Activated CD4-positive, alpha-beta T cell treated with anti-CD3 and anti-CD28 coated beads for 36 hours (primary cell): ENCODE results near the gene PHAX. TPM values are rescaled to one million over a fixed set of nuclear protein-coding genes. Genes with fewer than 3 reads are reported as not detected.
"Not testable (repeated sequence)": the region's sequence is repeated elsewhere in the genome, so short reads cannot be mapped to it uniquely, and the experiment has no call there.

Experiments used
- ATAC-seq: fragments of 200-7000 bp; cut with Tn5 transposase; one replicate; pipeline ENCODE4 v1.10.0; 2021; ENCODE audit warnings: mild to moderate bottlenecking, moderate library complexity
- CTCF ChIA-PET: fragments of 350-600 bp; sonication (Branson Sonifier 250); formaldehyde crosslinking; loops from one replicate; lab custom pipeline; 2021; ENCODE audit warnings: antibody characterized with exemption; lab: Charles Lee
- POLR2A ChIA-PET: fragments of 350-600 bp; sonication (Branson Sonifier 250); formaldehyde crosslinking; loops from one replicate; lab custom pipeline; 2021; ENCODE audit warnings: antibody characterized with exemption, inconsistent platforms; lab: Charles Lee
- DNase-seq: peaks from one replicate; pipeline ENCODE4 v3.0.0-alpha.2; 2020
- H3K27ac Mint-ChIP-seq: one replicate; pipeline ENCODE4 v1.8.0; 2021; ENCODE audit warnings: mixed read lengths
- H3K27me3 Mint-ChIP-seq: one replicate; pipeline ENCODE4 v1.8.0; 2021; ENCODE audit warnings: mixed read lengths
- H3K36me3 Mint-ChIP-seq: one replicate; pipeline ENCODE4 v1.8.0; 2021; ENCODE audit warnings: low read depth, mixed read lengths
- H3K4me1 Mint-ChIP-seq: one replicate; pipeline ENCODE4 v1.8.0; 2021; ENCODE audit warnings: mixed read lengths
- H3K4me3 Mint-ChIP-seq: one replicate; pipeline ENCODE4 v1.8.0; 2021; ENCODE audit warnings: mild to moderate bottlenecking, moderate library complexity, mixed read lengths
- H3K9me3 Mint-ChIP-seq: one replicate; pipeline ENCODE4 v1.8.0; 2021; ENCODE audit warnings: low read depth, mixed read lengths
- intact Hi-C, 2 experiments: fragments of 100-400 bp; cut with DNase I in 1 of 2; cut with micrococcal nuclease in 1 of 2; formaldehyde crosslinking; loops; one replicate each; pipeline versions ENCODE4 v1.14.2 to v1.15.1; 2022 to 2024; cut with DNase I, micrococcal nuclease
- total RNA-seq, 2 experiments: library from RNA; stranded (reverse); gene quantifications; one replicate each; pipeline ENCODE4 v1.2.3, GENCODE V29; 2021

The PHAX gene
- total RNA-seq, 2 experiments from 2014 or later, result 41.4 to 49.1 TPM

GRCh38 chr5:126587551-126588390, 13.0 kb upstream of the PHAX start:
- CTCF ChIA-PET, result no interaction called here
- intact Hi-C loops, result no loop called here
- H3K4me1 Mint-ChIP-seq, result no peaks in the 10 kb centered on the region
- DNase-seq, result no peak
- ATAC-seq, result no peak
- POLR2A ChIA-PET, result no interaction called here
- no peaks in the 10 kb centered on the region for H3K9me3 Mint-ChIP-seq
- no peak overlapping the region for H3K27ac Mint-ChIP-seq
- no peak overlapping the region for H3K4me3 Mint-ChIP-seq
- H3K27me3 Mint-ChIP-seq, result no peaks in the 10 kb centered on the region
- H3K36me3 Mint-ChIP-seq, result peaks cover 2% of the 10 kb centered on the region

- ChIA-PET CTCF (interaction anchor here (0.7 kb wide), 1 partner anchor 188 kb away, joined by 3 read pairs; no protein-coding TSS in a partner anchor), POLR2A (no interaction called here)
- H3K36me3 Mint-ChIP-seq, result no peaks in the 10 kb centered on the region
- no peaks in the 10 kb centered on the region for H3K9me3 Mint-ChIP-seq
- ATAC-seq (no peak), DNase-seq (no peak)
- peaks cover 7% of the 10 kb centered on the region for H3K4me1 Mint-ChIP-seq
- H3K27me3 Mint-ChIP-seq, result peaks cover 5% of the 10 kb centered on the region
- no peak overlapping the region for H3K27ac Mint-ChIP-seq
- intact Hi-C loops, result no loop called here
- H3K4me3 Mint-ChIP-seq, result no peak overlapping the region
Observed at GRCh38 chr5:126589536-126590297, 11.0 kb upstream of the PHAX start.

- POLR2A ChIA-PET, result no interaction called here
- CTCF ChIA-PET, result interaction anchor here (0.8 to 1.3 kb wide), 2 partner anchors 13 to 236 kb away, joined by 3 read pairs; no protein-coding TSS in a partner anchor
Observed at GRCh38 chr5:126591549-126591948, 9.2 kb upstream of the PHAX start.

DNA sequence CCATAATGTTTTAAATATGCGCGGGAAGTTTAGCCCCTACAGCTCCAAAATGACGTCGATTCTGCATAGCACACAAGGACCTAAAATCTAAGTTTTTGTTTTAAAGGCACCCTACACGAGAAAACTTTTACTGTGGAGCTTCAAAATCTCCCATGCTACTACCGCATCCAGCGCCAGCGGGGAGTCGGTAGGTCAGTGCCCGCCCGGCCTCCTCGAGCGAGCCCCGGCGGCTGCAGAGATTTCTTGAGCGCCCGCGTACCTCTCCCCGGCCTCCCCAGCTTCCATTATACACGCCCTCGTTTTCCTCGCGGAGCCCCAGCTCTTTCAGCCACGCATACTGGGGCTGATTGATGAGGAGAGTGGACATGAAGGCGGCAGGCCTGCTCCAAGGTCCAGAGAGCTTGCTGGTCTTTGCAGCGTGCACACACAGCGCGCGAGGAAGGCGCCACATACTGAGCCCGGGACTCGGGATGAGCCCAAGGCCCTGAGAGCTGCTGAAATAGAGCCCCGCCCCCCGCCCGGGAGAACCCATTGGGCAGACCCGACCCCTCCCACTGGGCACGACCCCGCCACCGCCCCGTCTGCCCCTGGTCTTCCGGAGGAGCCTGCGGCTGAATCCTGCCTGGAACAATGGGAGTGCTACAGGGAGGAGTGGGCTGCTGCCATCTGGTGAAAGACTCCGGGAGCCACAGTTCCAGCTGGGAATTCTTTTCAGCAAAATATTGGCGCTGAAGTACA, 5.8 kb upstream of the PHAX start, which contains the start of gene ALDH7A1:
Gene ALDH7A1 (minus strand): TSS at position 472 of the 738 bp plus-strand sequence. CDS start 21 bp downstream, at position 451.
- ChIA-PET POLR2A (interaction anchor here (0.6 kb wide), 2 partner anchors 53 to 159 kb away, joined by 3 to 6 read pairs; no protein-coding TSS in a partner anchor), CTCF (interaction anchor here (0.7 to 1.5 kb wide), 7 partner anchors 9 to 255 kb away, joined by 3 to 7 read pairs (median 3); no protein-coding TSS in a partner anchor)
- peaks cover 11% of the 10 kb centered on the region for H3K4me1 Mint-ChIP-seq
- no peaks in the 10 kb centered on the region for H3K36me3 Mint-ChIP-seq
- H3K27me3 Mint-ChIP-seq, result peaks cover 7% of the 10 kb centered on the region
- H3K9me3 Mint-ChIP-seq, result no peaks in the 10 kb centered on the region
- DNase-seq (peak; percentile 77), ATAC-seq (peak; percentile 88)
- H3K4me3 Mint-ChIP-seq, result peak within 1 kb of the TSS; percentile 77
- intact Hi-C loops, result no loop called here
- H3K27ac Mint-ChIP-seq, result peak within 1 kb of the TSS; percentile 35

More at GRCh38 chr5:126591549-126591948, 9.2 kb upstream of the PHAX start:
- Mint-ChIP-seq H3K36me3 (no peaks in the 10 kb centered on the region), H3K4me1 (peaks cover 11% of the 10 kb centered on the region), H3K27me3 (peaks cover 7% of the 10 kb centered on the region), H3K9me3 (no peaks in the 10 kb centered on the region), H3K4me3 (no peak overlapping the region), H3K27ac (no peak overlapping the region)
- DNase-seq (no peak), ATAC-seq (no peak)
- intact Hi-C loops, result no loop called here

DNA sequence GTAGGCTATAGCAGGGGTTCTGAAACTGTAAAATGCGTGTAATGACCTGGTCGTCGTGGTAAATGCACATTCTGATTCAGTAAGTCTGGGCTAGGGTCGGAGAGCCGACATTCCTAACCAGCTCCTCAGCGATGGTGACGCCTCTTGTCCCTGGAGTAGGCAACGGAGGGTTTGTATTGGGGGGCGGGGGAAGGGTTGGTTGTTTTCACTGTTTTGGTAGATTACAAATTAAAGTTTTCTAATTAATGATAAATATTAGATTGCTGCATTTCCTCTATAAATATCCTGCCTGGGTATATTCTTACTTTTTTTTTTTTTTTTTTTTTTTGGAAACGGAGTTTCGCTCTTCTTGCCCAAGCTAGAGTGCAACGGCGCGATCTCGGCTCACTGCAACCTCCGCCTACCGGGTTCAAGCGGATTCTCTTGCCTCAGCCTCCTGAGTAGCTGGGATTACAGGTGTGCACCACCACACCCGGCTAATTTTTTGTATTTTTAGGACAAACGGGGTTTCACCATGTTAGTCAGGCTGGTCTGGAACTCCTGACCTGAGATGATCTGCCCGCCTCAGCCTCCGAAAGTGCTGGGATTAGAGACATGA, 5.2 kb upstream of the PHAX start:
- H3K4me3 Mint-ChIP-seq, result peak overlapping the region; percentile 77
- POLR2A ChIA-PET, result interaction anchor here (0.6 to 0.7 kb wide), 2 partner anchors 104 to 158 kb away, joined by 3 to 4 read pairs; no protein-coding TSS in a partner anchor
- ATAC-seq, result no peak

DNA sequence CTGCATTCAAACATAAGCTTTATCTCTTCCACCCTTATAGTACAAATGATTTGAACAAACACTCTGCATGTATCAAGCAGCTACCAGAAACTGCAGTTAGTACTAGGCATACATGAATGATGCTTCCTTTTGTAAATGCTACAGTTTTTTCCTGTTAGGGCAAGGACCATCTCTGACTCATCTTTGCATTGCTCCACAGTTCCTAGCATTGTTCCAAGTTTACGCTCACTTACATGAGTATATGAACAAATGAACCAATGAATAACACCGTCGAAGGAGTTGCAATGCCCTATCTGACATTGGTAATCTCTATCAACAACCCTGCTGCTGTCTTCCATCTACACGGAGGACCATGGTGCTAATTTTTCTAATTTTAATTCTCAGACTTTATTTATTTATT, 3.6 kb upstream of the PHAX start:
- ChIA-PET POLR2A (no interaction called here), CTCF (interaction anchor here (0.6 kb wide), 1 partner anchor 134 kb away, joined by 3 read pairs; no protein-coding TSS in a partner anchor)
- Mint-ChIP-seq H3K36me3 (peaks cover 3% of the 10 kb centered on the region), H3K9me3 (no peaks in the 10 kb centered on the region), H3K4me1 (peaks cover 23% of the 10 kb centered on the region), H3K27me3 (peaks cover 7% of the 10 kb centered on the region), H3K4me3 (no peak overlapping the region), H3K27ac (no peak overlapping the region)
- intact Hi-C loops, result no loop called here
- DNase-seq, result no peak
- no peak for ATAC-seq

More for the DNA sequence above, 5.2 kb upstream of the PHAX start:
- Mint-ChIP-seq H3K9me3 (no peaks in the 10 kb centered on the region), H3K27me3 (peaks cover 7% of the 10 kb centered on the region), H3K36me3 (no peaks in the 10 kb centered on the region), H3K27ac (no peak overlapping the region), H3K4me1 (peaks cover 15% of the 10 kb centered on the region)
- no peak for DNase-seq
- intact Hi-C loops, result no loop called here
- CTCF ChIA-PET, result interaction anchor here (0.7 to 1.5 kb wide), 4 partner anchors 8 to 256 kb away, joined by 3 to 5 read pairs (median 4); no protein-coding TSS in a partner anchor

DNA sequence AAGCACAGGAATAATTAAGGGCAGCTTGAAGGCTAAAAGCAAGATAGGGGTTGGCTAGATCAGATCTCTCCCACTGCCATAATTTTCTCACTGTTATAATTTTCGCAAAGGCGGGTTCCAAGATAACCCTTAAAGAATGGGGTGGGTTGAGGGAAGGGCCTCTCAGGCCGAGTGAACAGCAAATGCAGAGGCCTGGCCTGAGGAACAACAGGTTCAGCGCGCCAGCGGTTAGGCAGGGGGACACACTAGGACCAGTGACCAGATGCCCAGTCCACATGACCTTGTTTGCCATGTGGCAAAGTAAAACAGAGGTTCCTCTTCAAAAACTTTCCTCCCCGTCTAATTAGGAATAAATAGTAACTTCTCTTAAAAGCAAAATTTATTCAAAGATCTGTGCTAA, 1.2 kb upstream of the PHAX start:
- peaks cover 3% of the 10 kb centered on the region for H3K27me3 Mint-ChIP-seq
- H3K27ac Mint-ChIP-seq, result no peak overlapping the region
- peaks cover 16% of the 10 kb centered on the region for H3K36me3 Mint-ChIP-seq
- no peak overlapping the region for H3K4me3 Mint-ChIP-seq
- peaks cover 31% of the 10 kb centered on the region for H3K4me1 Mint-ChIP-seq
- ChIA-PET POLR2A (no interaction called here), CTCF (interaction anchor here (0.6 to 3.0 kb wide), 4 partner anchors 10 to 250 kb away, joined by 3 to 11 read pairs (median 4); no protein-coding TSS in a partner anchor)
- DNase-seq (no peak), ATAC-seq (no peak)
- H3K9me3 Mint-ChIP-seq, result no peaks in the 10 kb centered on the region
- intact Hi-C loops, result no loop called here

DNA sequence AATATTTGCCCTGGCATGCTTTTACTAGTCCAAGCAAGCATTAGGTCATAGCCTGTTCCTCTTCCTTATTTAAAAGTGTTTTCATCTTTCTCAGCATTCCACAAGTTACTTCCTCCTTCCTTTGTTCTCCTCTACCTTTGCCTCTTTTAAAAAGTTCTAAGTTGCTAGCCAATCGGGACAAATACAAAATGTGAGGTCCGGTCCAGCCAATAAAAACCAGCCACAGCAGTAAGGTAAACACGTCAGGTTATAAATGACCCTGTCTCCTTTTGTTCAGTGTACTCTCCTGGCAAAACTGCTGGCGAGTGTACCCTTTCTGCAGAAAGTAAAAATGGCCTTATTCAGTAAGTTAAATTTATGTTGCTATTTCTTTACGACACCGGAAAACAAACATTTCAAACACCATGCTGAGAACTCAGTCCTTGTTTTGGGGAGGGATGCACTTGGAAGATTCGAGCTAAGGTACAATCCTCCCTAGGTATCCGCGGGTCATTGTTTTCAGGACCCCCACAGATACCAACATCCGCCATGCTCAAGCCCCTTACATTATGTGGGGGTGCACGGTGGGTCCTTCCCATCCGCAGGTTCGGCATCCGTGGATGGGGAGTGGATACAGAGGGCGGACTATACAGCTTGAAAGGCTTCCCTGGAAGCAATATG, 646 bp upstream of the PHAX start:
- Mint-ChIP-seq H3K4me3 (peak overlapping the region; percentile 97), H3K4me1 (peaks cover 34% of the 10 kb centered on the region), H3K27ac (peak overlapping the region; percentile 99), H3K36me3 (peaks cover 17% of the 10 kb centered on the region)
- DNase-seq, H3K27me3 Mint-ChIP-seq, POLR2A ChIA-PET, ATAC-seq, H3K9me3 Mint-ChIP-seq: not testable (repeated sequence)
- intact Hi-C loops, result loop anchor here (1.0 to 5.0 kb wide), 8 partner anchors 151 to 1483 kb away; partner anchors contain the start of genes C5orf63 (in 1 of the 2), GRAMD2B (in 1 of the 2), MARCHF3 (in 1 of the 2) and SLC12A2 (in 1 of the 2)
- CTCF ChIA-PET, result interaction anchor here (0.7 to 3.0 kb wide), 12 partner anchors 10 to 726 kb away, joined by 3 to 11 read pairs (median 4); no protein-coding TSS in a partner anchor

- Mint-ChIP-seq H3K27ac (peak overlapping the region; percentile 22), H3K9me3 (no peaks in the 10 kb centered on the region), H3K4me3 (no peak overlapping the region), H3K4me1 (peaks cover 56% of the 10 kb centered on the region), H3K36me3 (peaks cover 41% of the 10 kb centered on the region), H3K27me3 (no peaks in the 10 kb centered on the region)
- ChIA-PET CTCF (interaction anchor here (1.7 kb wide), 1 partner anchor 9 kb away, joined by 5 read pairs; the partner anchor contains the start of gene ALDH7A1), POLR2A (interaction anchor here (1.1 kb wide), 1 partner anchor 472 kb away, joined by 9 read pairs; no protein-coding TSS in a partner anchor)
- DNase-seq (no peak), ATAC-seq (no peak)
- intact Hi-C loops, result loop anchor here in 1 of 2 experiments (5.0 kb wide), 1 partner anchor 266 kb away; no protein-coding TSS in a partner anchor
Observed at GRCh38 chr5:126603402-126603991, 2.8 kb downstream of the PHAX start.
